IMR-90 (cell line): ENCODE data around the gene LMBRD2.

Source experiments
- BHLHE40 ChIP-seq: fragments of 150-350 bp; IDR thresholded peaks from 2 replicates; pipeline ENCODE4 v1.6.1; 2016; ENCODE audit warnings: mild to moderate bottlenecking, low read depth, low read length
- CHD1 ChIP-seq: IDR thresholded peaks from 2 replicates; pipeline ENCODE4 v1.6.1; 2012; ENCODE audit warnings: low read depth, low read length, improper control_type of control experiment
- CTCF ChIP-seq: conservative IDR thresholded peaks from 2 replicates; pipeline ENCODE4 v1.5.1; 2012; ENCODE audit warnings: mild to moderate bottlenecking, low read depth, low read length, improper control_type of control experiment
- ELK1 ChIP-seq: fragments of 150-350 bp; IDR thresholded peaks from 2 replicates; pipeline ENCODE4 v1.6.1; 2016; ENCODE audit warnings: low read depth, mild to moderate bottlenecking, low read length, moderate library complexity, borderline replicate concordance

- no peak for TF ChIP-seq ELK1
- TF ChIP-seq CHD1: no peak
- TF ChIP-seq CTCF: no peak
- no peak for TF ChIP-seq BHLHE40
Measured at GRCh38 chr5:36136581-36136980, 15.1 kb downstream of the LMBRD2 start.
